HG03469 (cell line): ENCODE data around the gene GID8.

Experiments used
- ATAC-seq: cut with Tn5 transposase; IDR thresholded peaks from one replicate; pipeline ENCODE4 v1.9.1; 2021; ENCODE audit warnings: mild to moderate bottlenecking, moderate library complexity, moderate number of reproducible peaks; ENCODE audit not compliant: unreplicated experiment

The GID8 gene

GRCh38 chr20:62902926-62903615, 34.9 kb upstream of the GID8 start:
- ATAC-seq: no peak

DNA sequence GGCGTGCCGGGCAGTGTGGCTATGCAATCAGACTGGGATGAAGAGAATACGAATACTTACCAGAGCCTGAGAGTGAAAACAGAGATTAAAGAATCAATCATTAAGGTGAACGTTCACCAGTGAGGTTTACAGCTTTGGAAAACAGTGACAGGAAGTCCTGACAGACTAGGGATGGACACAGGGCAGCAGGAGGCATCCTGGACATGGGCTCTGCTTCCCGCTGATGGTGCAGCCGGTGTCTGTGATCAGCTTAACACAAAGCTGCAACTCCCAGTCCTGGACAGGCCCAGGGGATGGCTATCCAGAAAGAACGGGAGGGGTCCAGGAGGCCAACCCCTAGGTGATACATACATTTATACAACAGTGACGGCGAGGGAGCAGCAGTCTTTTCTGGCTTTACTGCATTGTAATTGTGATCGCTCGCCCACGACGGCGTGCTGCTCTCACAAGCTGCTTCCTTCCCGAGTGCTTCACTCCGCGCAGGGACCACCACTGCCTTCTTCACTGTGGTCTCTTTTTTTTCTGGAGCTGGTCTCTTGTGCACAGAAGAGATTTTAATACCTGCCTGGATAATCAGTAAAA, 32.3 kb upstream of the GID8 start:
- ATAC-seq: no peak

DNA sequence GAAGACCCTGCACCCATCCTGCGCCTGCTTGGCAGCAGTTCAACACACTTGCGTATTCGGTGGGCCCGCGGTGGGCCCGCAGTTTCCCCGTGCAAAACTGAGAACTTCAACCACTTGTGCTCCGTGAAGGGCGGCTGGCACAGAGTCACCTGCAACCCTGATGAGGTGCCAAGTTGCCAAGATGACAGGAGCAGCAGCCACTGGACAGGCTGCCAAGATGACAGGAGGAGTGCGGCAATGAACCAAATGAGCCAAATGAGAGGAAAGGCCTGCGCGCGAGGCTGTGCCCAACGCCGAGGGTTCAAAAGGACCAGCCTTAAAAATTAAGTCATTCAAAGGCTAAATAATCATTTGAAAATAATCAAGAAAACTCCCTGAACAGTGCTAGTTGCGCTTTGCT, 31.7 kb upstream of the GID8 start:
- ATAC-seq: no peak

GRCh38 chr20:62906647-62907375, 31.1 kb upstream of the GID8 start:
- ATAC-seq: no peak

DNA sequence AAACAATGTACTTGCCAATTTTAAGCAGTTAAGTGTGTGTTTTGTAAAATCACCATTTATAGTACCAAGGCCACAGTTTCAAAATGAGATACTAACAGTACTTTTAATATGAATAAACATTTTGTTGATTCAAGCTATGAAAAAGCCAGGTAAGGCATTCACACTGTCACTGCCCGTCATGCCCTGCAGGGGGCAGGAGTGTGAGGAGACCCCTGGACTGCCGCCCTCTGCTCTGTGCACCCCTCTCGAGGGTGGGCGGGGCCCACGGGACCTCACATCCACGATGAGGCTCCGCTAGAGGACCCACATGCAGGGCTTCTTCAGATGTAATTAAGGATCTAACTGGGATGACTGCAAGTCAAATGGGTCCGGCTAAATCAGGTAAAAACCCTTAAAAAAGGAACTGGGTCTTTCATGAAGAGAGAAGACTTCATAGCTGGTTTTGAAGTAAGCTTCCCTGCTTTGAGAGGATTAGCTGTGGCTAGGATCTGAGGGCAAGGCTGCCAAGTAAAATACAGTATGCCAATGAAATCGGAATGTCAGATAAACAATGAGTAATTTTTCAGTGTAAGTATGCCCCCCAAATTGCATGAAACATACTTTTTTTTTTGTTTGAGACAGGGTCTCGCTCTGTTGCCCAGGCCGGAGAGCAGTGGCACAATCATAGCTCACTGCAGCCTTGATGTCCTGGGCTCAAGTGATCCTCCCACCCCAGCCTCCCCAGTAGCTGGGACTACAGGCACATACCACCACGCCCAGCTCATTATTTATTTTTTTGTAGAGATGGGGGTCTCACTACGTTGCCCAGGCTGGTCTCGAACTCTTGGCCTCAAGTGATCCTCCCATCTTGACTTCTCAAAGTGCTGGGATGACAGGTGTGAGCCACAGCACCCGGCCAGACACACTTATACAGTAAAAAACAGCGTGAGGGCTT, 30.3 kb upstream of the GID8 start:
- no peak for ATAC-seq

GRCh38 chr20:62908971-62909791, 28.8 kb upstream of the GID8 start:
- no peak for ATAC-seq

DNA sequence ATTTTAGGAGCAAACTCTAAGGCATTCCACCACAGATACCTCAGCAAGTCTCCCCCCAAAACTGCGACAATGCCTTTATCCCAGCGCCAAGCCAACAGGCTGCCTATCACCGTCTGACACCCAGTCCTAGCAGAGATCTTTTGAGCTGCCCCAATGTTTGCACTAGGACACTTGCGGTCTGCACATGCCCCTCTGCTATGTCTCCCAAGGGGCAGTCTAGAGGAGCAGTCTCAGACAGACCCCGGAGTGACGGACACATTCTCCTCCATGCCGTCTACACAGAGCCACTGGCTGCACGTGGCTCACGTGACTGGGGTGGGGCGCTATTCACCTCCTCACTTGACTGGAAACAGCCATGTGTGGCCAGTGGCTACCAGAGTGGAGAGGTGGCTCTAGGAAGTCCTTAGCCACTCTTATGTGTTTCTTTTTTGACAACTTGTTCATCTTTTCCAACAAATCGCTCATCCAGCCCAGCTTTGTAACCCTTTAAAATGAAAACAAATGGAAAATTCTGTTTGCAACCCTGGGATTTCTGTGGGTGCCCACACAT, 27.7 kb upstream of the GID8 start:
- ATAC-seq: no peak

- ATAC-seq: no peak
Observed at GRCh38 chr20:62910777-62911497, 27.0 kb upstream of the GID8 start.

GRCh38 chr20:62911701-62912280, 26.2 kb upstream of the GID8 start:
- no peak for ATAC-seq

- ATAC-seq: no peak
Observed at GRCh38 chr20:62913043-62913630, 24.8 kb upstream of the GID8 start.

GRCh38 chr20:62914436-62914835, 23.5 kb upstream of the GID8 start:
- ATAC-seq: no peak

DNA sequence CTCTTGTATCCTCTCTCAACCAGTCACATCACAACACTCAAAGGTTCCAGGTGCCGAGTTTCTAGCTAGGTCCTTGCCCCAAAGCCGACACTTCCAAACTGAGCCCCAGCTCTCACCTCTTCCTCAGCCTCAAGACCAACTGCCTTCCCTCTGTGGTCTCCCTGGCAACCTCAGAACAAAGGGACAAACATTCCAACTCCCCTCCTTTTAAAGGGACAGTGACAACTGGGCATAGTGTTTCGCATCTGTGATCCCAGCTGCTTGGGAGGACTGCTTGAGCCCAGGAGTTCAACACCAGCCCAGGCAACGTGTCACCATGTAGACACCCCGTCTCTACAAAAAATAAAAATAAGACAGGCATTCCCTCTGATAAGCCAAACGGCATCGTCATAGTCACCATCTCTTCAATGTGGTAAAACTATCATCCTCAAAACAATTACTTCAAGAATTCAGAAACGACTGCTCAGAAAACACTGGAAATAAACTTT, 22.9 kb upstream of the GID8 start:
- ATAC-seq: no peak

DNA sequence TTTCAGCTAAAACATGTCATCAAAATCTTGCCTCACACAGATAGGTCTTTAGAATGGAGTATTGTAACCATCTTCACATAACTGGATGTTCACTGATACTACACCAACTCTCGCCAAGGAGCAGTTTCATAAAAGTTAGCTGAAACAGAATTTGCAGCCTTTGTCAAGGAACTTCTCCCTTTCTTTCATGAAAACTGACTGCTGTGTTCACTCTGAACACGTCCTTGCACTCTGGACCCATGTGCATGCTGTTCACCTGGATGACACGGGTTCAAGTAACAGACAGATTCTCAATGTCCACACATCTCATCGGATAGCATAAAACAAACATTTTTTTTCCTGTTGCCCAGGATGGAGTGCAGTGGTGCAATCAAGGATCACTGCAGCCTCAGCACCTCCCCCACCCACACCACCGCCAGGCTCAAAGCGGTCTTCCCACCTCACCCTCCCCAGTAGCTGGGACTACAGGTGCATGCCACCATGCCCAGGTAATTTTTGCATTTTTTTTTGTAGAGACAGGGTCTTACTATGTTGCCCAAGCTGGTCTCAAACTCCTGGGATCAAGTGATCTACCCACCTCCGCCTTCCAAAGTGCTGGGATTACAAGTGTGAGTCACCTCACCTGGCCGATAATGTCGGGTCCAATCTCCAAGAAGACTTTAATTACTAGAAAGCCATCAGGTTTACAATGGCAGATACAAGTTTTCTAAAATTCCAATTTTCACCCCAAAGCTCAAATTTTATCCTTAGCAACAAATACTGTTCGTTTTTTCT, 21.1 kb upstream of the GID8 start:
- ATAC-seq: no peak

DNA sequence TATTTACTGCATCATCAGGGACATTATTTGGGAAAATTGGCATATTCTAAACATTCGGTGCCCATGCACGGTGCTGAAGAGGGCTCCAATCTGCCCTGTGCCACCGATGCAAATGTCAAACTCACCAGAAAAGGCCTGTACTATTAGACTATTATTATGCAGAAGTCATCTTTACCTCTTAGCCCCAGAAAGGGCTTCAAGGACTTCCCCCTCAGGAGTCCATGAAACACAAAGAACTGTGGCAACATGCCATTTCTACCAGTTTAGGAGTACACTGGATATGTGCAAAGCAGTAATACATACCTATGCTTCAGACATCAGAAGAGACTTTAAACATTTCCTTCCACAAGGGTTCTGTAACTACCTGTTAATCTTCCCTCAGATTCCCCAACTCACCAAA, 20.2 kb upstream of the GID8 start:
- no peak for ATAC-seq

GRCh38 chr20:62918147-62918546, 19.8 kb upstream of the GID8 start:
- no peak for ATAC-seq

DNA sequence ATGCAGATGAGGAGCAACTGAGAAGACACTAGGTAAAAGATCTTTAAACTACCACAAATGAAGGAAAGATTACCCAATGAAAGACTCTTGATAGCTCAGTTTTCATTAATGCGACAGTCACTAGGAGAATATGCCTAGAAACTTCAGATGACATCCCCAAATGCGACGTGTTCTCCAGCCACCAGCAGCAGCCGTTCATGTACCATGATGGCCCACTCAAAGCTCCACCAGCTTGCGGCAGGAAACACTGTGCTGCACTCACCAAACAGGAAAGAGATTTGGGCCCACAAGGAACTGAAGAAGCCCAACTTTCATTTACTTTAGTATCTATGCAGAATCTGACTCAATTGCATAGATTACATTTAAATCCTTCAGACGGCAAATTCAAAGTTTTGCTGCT, 19.1 kb upstream of the GID8 start:
- ATAC-seq: no peak

- no peak for ATAC-seq
Observed at GRCh38 chr20:62920039-62920645, 17.8 kb upstream of the GID8 start.
